ENCODE results near the gene MUC4. TPM values are rescaled to one million over a fixed set of nuclear protein-coding genes. Genes with fewer than 3 reads are reported as not detected.
"Not testable (repeated sequence)": the region's sequence is repeated elsewhere in the genome, so short reads cannot be mapped to it uniquely, and the experiment has no call there.

MUC4 gene
- total RNA-seq, 1 experiment from 2014 or later, result 1.5 TPM

GRCh38 chr3:195738274-195739044 is 73.3 kb downstream of the MUC4 start:
- H3K27me3 ChIP-seq, result no peaks in the 10 kb centered on the region
- no peaks in the 10 kb centered on the region for H3K9me3 ChIP-seq (replicated peaks)
- H3K4me1 ChIP-seq, result no peaks in the 10 kb centered on the region
- no peak overlapping the region for H3K4me3 ChIP-seq
- no peaks in the 10 kb centered on the region for H3K36me3 ChIP-seq
- no peak overlapping the region for H3K27ac ChIP-seq
- no peak for DNase-seq

GRCh38 chr3:195737782-195738181 is 73.9 kb downstream of the MUC4 start:
- not testable (repeated sequence) for H3K27ac ChIP-seq; H3K4me1 ChIP-seq; H3K4me3 ChIP-seq; H3K36me3 ChIP-seq; H3K9me3 ChIP-seq (replicated peaks); DNase-seq; H3K27me3 ChIP-seq

GRCh38 chr3:195736866-195737490 is 74.8 kb downstream of the MUC4 start:
- no peaks in the 10 kb centered on the region for H3K36me3 ChIP-seq
- H3K4me3 ChIP-seq, result no peak overlapping the region
- H3K9me3 ChIP-seq (replicated peaks), result no peaks in the 10 kb centered on the region
- no peak overlapping the region for H3K27ac ChIP-seq
- no peaks in the 10 kb centered on the region for H3K27me3 ChIP-seq
- no peaks in the 10 kb centered on the region for H3K4me1 ChIP-seq
- DNase-seq, result no peak

DNA sequence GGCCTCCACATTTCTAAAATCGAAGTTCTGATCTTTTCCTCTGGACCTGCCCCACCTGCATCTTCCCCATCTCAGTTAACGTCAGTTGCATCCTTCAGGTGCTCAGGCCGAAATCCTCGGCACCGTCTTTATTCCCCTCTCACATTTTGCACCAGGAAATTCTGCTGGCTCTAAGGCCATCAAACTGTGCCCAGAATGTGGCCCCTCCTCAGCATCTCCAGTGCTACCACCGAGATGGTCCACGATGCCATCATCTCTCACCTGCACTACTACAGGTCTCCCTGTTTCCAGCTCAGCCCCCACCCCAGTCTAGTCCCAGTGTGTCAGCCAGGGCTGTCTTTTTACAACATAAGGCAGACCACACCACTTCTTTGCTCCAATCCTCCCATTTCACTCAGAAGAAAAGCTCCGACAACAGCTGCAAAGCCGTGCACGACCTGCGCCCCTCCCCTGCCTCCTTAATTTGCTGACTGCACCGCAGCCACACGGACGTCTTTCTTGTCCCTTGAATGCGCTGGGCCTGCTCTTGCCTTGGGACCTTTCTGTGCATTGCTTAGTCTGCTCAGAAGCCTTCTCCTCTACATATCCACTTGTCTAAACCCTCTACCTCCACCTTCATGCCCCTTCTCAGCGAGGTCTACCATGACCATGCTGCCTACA is 76.6 kb downstream of the MUC4 start:
- no peak overlapping the region for H3K4me3 ChIP-seq
- H3K9me3 ChIP-seq (replicated peaks), result no peaks in the 10 kb centered on the region
- no peaks in the 10 kb centered on the region for H3K4me1 ChIP-seq
- no peaks in the 10 kb centered on the region for H3K36me3 ChIP-seq
- H3K27me3 ChIP-seq, result no peaks in the 10 kb centered on the region
- DNase-seq, result peak; percentile 28 to 58
- no peak overlapping the region for H3K27ac ChIP-seq

- H3K4me1 ChIP-seq, result no peaks in the 10 kb centered on the region
- H3K4me3 ChIP-seq, result no peak overlapping the region
- peak; percentile 22 to 39 for DNase-seq
- no peaks in the 10 kb centered on the region for H3K36me3 ChIP-seq
- H3K27ac ChIP-seq, result no peak overlapping the region
- H3K9me3 ChIP-seq (replicated peaks), result no peaks in the 10 kb centered on the region
- no peaks in the 10 kb centered on the region for H3K27me3 ChIP-seq
Observed at GRCh38 chr3:195732940-195733339, 78.8 kb downstream of the MUC4 start.

- DNase-seq, result no peak
- no peaks in the 10 kb centered on the region for H3K27me3 ChIP-seq
Observed at GRCh38 chr3:195731356-195731905, 80.3 kb downstream of the MUC4 start.

DNA sequence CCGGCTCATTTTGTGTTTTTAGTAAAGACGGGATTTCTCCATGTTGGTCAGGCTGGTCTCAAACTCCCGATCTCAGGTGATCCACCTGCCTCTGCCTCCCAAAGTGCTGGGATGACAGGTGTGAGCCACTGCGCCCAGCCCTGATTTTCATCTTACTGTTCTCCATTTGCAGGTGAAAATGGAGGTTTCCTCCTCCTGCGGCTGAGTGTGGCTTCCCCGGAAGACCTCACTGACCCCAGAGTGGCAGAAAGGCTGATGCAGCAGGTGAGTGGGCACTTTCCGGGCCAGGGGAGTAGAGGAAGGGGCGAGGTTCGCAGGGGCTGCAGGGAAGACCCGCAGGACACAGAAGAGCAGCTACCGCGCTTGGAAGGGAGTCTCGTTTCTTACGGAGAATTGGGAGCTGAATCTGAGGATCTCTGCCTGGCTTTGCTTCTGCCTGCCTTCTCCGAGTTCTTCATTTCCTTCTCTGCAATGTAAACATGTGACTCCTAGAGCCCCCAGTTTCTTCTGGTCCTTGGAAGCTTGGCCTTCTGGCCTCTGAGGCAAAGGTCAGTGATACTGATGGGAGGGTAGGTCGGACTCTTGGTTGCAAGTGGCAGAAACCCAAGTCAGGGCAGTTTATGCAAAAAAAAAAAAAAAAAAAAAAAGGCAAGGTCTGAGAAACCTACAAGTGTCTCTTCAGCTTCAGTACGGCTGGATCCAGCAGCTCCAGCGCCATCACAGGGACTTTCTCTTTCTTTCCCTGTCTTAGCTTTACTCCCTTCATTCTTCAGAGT is 82.1 kb downstream of the MUC4 start:
- no peak overlapping the region for H3K4me3 ChIP-seq
- no peak for DNase-seq
- H3K27me3 ChIP-seq, result no peaks in the 10 kb centered on the region
- no peaks in the 10 kb centered on the region for H3K36me3 ChIP-seq
- H3K27ac ChIP-seq, result no peak overlapping the region
- H3K4me1 ChIP-seq, result no peaks in the 10 kb centered on the region
- no peaks in the 10 kb centered on the region for H3K9me3 ChIP-seq (replicated peaks)

More at GRCh38 chr3:195731356-195731905, 80.3 kb downstream of the MUC4 start:
- Histone ChIP-seq H3K4me3 (no peak overlapping the region), H3K9me3 (replicated peaks) (no peaks in the 10 kb centered on the region), H3K27ac (no peak overlapping the region), H3K4me1 (no peaks in the 10 kb centered on the region), H3K36me3 (no peaks in the 10 kb centered on the region)

GRCh38 chr3:195728789-195729188 is 82.9 kb downstream of the MUC4 start:
- H3K4me3 ChIP-seq; DNase-seq; H3K4me1 ChIP-seq; H3K27me3 ChIP-seq; H3K36me3 ChIP-seq; H3K9me3 ChIP-seq (replicated peaks); H3K27ac ChIP-seq: not testable (repeated sequence)

DNA sequence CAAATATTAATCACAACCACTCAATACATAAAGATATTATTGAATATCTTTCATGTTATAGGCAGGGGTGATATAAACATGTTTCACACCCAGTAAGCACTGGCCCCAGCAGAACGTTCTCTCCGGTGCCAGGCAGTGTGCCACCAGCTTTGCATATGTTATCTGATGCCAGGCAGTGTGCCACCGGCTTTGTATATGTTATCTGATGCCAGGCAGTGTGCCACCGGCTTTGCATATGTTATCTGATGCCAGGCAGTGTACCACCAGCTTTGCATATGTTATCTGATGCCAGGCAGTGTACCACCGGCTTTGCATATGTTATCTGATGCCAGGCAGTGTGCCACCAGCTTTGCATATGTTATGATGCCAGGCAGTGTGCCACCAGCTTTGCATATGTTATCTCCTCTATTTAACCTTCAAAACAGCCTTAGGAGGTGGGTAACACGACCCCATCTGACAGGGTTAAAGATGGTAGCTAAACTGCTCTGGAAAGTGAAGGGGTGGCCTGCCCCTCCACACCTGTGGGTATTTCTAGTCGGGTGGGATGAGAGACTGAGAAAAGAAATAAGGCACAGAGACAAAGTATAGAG is 84.0 kb downstream of the MUC4 start:
- Histone ChIP-seq H3K9me3 (replicated peaks) (no peaks in the 10 kb centered on the region), H3K4me3 (no peak overlapping the region), H3K36me3 (no peaks in the 10 kb centered on the region), H3K27me3 (no peaks in the 10 kb centered on the region), H3K27ac (no peak overlapping the region), H3K4me1 (no peaks in the 10 kb centered on the region)
- no peak for DNase-seq

DNA sequence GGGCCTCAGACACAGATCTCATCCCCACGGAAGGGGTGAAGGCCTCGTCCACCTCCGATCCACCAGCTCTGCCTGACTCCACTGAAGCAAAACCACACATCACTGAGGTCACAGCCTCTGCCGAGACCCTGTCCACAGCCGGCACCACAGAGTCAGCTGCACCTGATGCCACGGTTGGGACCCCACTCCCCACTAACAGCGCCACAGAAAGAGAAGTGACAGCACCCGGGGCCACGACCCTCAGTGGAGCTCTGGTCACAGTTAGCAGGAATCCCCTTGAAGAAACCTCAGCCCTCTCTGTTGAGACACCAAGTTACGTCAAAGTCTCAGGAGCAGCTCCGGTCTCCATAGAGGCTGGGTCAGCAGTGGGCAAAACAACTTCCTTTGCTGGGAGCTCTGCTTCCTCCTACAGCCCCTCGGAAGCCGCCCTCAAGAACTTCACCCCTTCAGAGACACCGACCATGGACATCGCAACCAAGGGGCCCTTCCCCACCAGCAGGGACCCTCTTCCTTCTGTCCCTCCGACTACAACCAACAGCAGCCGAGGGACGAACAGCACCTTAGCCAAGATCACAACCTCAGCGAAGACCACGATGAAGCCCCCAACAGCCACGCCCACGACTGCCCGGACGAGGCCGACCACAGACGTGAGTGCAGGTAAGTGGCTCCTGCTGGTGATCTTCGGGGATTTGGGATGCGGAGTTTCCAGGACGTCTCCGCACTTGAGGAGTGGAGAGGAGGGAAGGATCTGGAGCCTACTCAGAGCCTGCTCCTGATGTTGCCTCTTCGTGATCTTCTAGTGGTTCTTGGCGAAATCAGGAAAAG is 85.6 kb downstream of the MUC4 start:
- not testable (repeated sequence) for H3K9me3 ChIP-seq (replicated peaks); H3K27me3 ChIP-seq; H3K4me3 ChIP-seq; H3K4me1 ChIP-seq; H3K27ac ChIP-seq; H3K36me3 ChIP-seq; DNase-seq

GRCh38 chr3:195724363-195724762 is 87.4 kb downstream of the MUC4 start:
- H3K9me3 ChIP-seq (replicated peaks); H3K4me3 ChIP-seq; DNase-seq; H3K27ac ChIP-seq; H3K27me3 ChIP-seq; H3K4me1 ChIP-seq; H3K36me3 ChIP-seq: not testable (repeated sequence)

- not testable (repeated sequence) for H3K27ac ChIP-seq; DNase-seq; H3K4me3 ChIP-seq; H3K36me3 ChIP-seq; H3K9me3 ChIP-seq (replicated peaks); H3K27me3 ChIP-seq; H3K4me1 ChIP-seq
Observed at GRCh38 chr3:195722996-195723345, 88.8 kb downstream of the MUC4 start.

DNA sequence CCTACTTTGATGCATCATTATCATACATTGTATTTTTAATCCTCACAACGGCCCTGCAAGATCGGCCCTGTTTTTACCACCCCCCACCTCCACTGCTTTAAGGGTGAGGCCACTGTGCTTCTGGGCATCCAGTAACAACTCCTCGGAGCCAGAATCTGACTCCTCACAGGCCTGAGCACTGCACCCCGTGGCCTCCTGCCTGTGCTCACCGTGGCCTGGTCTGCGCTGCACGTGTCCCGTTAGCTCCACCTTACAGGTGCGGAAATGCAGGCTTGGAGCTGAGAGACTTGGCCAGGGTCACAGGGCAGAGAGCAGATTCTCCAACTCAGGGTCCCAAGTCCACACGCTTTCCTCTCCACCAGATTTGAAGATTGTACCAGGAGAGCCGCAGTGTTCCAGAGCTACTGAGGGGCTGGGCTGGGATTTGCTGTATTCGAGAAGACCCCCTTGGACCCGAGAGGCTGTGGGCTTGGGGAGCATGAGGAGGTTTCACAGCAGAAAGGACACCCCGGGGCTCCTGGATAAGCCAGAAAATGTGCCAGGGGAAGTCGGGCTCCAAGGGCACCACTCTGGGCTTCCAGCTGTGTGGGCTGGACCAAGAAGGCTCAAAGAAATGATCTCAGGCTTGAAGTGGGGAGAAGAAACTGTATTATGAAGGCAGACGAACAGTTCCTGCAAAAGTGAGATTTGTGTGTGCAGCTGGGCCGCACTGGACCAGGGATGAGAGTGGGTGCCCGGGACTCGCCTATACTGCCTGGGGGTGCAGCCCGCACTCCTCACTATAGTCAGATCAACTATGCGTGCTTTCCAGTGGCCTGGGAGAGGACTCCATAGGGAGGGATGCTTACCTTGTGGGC is 89.4 kb downstream of the MUC4 start:
- H3K36me3 ChIP-seq; H3K4me1 ChIP-seq; H3K27me3 ChIP-seq; H3K9me3 ChIP-seq (replicated peaks); H3K4me3 ChIP-seq; H3K27ac ChIP-seq; DNase-seq: not testable (repeated sequence)

All from SJCRH30 (cell line).